ENCODE data around the gene FCER1A. TPM values are rescaled to one million over a fixed set of nuclear protein-coding genes. Genes with fewer than 3 reads are reported as not detected.
"Not testable (repeated sequence)": the region's sequence is repeated elsewhere in the genome, so short reads cannot be mapped to it uniquely, and the experiment has no call there.

FCER1A gene
- total and polyA plus RNA-seq, 2 experiments from 2014 or later, result 0.27 TPM; not detected in 1

DNA sequence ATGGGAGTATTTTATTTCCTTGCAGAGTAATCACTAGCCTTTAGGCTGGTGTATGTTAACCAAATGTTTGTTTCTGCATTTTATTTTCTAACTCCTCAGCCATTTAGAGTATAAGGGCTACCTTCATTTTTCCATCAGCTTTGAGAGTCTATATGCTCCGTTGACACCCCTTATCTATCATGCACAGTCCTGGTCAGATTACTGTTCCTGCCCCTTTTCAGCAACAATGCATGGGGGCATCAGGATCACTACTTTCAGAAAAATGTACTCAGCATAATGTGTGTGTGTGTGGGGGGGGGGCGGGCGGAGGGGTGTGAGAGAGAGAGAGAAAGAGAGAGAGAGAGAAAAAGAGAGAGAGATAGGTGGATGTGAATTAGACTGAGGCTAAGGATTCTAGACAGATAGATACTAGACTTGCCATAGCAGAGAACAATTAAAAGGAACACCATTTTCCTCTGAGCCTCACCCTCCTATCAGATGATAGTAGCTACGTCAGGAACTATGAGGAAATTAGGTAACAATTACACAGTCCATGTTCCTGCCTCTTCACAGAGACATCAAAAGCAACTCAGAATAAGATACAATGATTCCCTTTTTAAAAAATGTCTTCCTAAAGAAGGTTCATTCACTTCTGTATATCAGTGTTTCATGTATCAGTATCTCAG lies 40.8 kb downstream of the FCER1A start:
- TF ChIP-seq, protein P1, sequence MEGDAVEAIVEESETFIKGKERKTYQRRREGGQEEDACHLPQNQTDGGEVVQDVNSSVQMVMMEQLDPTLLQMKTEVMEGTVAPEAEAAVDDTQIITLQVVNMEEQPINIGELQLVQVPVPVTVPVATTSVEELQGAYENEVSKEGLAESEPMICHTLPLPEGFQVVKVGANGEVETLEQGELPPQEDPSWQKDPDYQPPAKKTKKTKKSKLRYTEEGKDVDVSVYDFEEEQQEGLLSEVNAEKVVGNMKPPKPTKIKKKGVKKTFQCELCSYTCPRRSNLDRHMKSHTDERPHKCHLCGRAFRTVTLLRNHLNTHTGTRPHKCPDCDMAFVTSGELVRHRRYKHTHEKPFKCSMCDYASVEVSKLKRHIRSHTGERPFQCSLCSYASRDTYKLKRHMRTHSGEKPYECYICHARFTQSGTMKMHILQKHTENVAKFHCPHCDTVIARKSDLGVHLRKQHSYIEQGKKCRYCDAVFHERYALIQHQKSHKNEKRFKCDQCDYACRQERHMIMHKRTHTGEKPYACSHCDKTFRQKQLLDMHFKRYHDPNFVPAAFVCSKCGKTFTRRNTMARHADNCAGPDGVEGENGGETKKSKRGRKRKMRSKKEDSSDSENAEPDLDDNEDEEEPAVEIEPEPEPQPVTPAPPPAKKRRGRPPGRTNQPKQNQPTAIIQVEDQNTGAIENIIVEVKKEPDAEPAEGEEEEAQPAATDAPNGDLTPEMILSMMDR (IDR thresholded peaks at IDR 0.05; ENCODE audit: low read depth, low read length), result no peak
- no peaks in the 10 kb centered on the region for H3K36me3 ChIP-seq
- H3K9me3 ChIP-seq (ENCODE audit: low read depth), result no peaks in the 10 kb centered on the region
- H3K4me3 ChIP-seq, result no peak overlapping the region
- H3K27me3 ChIP-seq, result no peaks in the 10 kb centered on the region
- no peaks in the 10 kb centered on the region for H3K4me1 ChIP-seq (ENCODE audit: low read depth)
- no peak for DNase-seq (ENCODE audit: low read depth in 1 of 2, low spot score in 1 of 2)
- no peak overlapping the region for H3K27ac ChIP-seq

DNA sequence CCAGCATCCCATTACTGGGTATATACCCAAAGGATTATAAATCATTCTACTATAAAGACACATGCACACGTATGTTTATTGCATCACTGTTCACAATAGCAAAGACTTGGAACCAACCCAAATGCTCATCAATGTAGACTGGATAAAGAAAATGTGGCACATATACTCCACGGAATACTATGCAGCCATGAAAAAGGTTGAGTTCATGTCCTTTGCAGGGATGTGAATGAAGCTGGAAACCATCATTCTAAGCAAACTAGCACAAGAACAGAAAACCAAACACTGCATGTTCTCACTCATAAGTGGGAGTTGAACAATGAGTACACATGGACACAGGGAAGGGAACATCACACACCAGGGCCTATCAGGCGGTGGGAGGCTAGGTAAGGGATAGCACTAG lies 47.2 kb downstream of the FCER1A start:
- DNase-seq (ENCODE audit: low read depth in 1 of 2, low spot score in 1 of 2); H3K27me3 ChIP-seq; H3K9me3 ChIP-seq (ENCODE audit: low read depth): not testable (repeated sequence)

DNA sequence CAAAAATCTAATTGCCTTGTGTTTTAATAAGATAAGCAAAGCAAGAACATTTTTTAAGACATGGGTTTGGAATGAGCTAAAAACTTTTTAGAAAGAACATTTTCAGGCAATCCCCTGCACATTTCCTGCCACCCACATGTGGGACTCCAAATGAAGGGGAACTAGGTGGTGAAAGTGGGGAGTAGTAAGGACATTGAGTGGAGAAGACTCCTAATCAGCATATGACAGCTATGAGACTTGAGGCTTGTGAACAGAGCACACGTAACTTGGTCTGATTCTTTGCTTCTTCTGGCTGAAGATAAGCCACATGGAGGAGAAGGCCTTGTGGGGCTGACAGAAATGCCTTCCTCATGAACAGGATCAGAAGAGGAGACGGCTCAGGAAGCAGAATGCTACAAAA lies 50.3 kb downstream of the FCER1A start:
- H3K4me1 ChIP-seq (ENCODE audit: low read depth), result no peaks in the 10 kb centered on the region
- H3K4me3 ChIP-seq, result no peak overlapping the region
- TF ChIP-seq, protein P1 (IDR thresholded peaks at IDR 0.05; ENCODE audit: low read depth, low read length), result no peak
- no peaks in the 10 kb centered on the region for H3K9me3 ChIP-seq (ENCODE audit: low read depth)
- H3K27ac ChIP-seq, result no peak overlapping the region
- no peaks in the 10 kb centered on the region for H3K36me3 ChIP-seq
- DNase-seq (ENCODE audit: low read depth in 1 of 2, low spot score in 1 of 2), result no peak
- no peaks in the 10 kb centered on the region for H3K27me3 ChIP-seq

More for the DNA sequence above, 47.2 kb downstream of the FCER1A start:
- not testable (repeated sequence) for H3K4me1 ChIP-seq (ENCODE audit: low read depth); H3K36me3 ChIP-seq; H3K27ac ChIP-seq; H3K4me3 ChIP-seq

Other genes starting within 250 kb of the FCER1A start
- 0.53 TPM in 1 of 2 replicates, not detected in the other for gene AIM2, start 225.6 kb upstream of the FCER1A start, total RNA-seq
- not detected in 2 replicates for gene AIM2, start 225.6 kb upstream of the FCER1A start, polyA plus RNA-seq
- gene CADM3, start 130.7 kb upstream of the FCER1A start, total RNA-seq, result 1.7 and 3.1 TPM in 2 replicates
- gene CADM3, start 130.7 kb upstream of the FCER1A start, polyA plus RNA-seq, result 0.51 and 1.3 TPM in 2 replicates
- 0.18 and 0.63 TPM in 2 replicates for gene ACKR1, start 97.5 kb upstream of the FCER1A start, total RNA-seq
- 0.33 TPM in 1 of 2 replicates, not detected in the other for gene ACKR1, start 97.5 kb upstream of the FCER1A start, polyA plus RNA-seq
- gene OR10J4, start 129.9 kb downstream of the FCER1A start, total RNA-seq, result not detected in 2 replicates
- gene OR10J4, start 129.9 kb downstream of the FCER1A start, polyA plus RNA-seq, result not detected in 2 replicates
- gene OR10J1, start 137.4 kb downstream of the FCER1A start, total RNA-seq, result not detected in 2 replicates
- not detected in 2 replicates for gene OR10J1, start 137.4 kb downstream of the FCER1A start, polyA plus RNA-seq
- not detected in 2 replicates for gene OR10J5, start 233.7 kb downstream of the FCER1A start, total RNA-seq
- gene OR10J5, start 233.7 kb downstream of the FCER1A start, polyA plus RNA-seq, result not detected in 2 replicates

Data from cardiac muscle cell (in vitro differentiated cells and primary cell).